ENCODE measurements around the gene HMGB1. TPM values are rescaled to one million over a fixed set of nuclear protein-coding genes. Genes with fewer than 3 reads are reported as not detected.

The HMGB1 gene
- total RNA-seq, 2 experiments from 2014 or later: 666 to 676 TPM

GRCh38 chr13:30415430-30416030 is 50.2 kb downstream of the HMGB1 start:
- Mint-ChIP-seq H3K4me3 (no peak overlapping the region), H3K27me3 (no peaks in the 10 kb centered on the region), H3K27ac (no peak overlapping the region), H3K4me1 (ENCODE audit: low read depth) (peaks cover 14% of the 10 kb centered on the region), H3K9me3 (no peaks in the 10 kb centered on the region), H3K36me3 (ENCODE audit: low read depth) (no peaks in the 10 kb centered on the region)
- no peak for ATAC-seq
- no peak for TF ChIP-seq CTCF (IDR thresholded peaks at IDR 0.05)
- POLR2A ChIA-PET: interaction anchor here (0.6 to 1.2 kb wide), 2 partner anchors 47 to 49 kb away, joined by 3 to 4 read pairs; no protein-coding TSS in a partner anchor
- CTCF ChIA-PET: no interaction called here
- DNase-seq: no peak
- intact Hi-C loops (cut with micrococcal nuclease): no loop called here

DNA sequence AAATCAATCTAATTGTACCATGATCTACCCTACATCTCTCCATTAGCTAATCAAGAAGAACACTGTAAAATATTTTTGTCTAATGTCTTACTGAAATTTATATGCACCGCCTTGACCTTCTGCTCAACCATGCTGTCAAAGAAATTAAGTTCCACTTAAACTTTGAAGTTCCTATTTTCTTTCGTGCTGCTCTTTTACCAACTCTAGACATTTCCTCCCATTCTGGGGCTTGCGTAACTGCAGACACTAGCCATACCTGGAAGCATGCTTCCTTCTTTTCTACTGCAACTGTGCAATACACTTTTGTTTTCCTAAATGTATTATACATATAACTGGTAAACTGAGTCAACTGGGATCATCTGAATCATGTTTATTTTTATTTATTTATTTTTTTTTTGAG is 51.9 kb downstream of the HMGB1 start:
- no peak for DNase-seq
- Mint-ChIP-seq H3K27ac (no peak overlapping the region), H3K27me3 (no peaks in the 10 kb centered on the region), H3K4me3 (no peak overlapping the region), H3K4me1 (ENCODE audit: low read depth) (peaks cover 19% of the 10 kb centered on the region), H3K36me3 (ENCODE audit: low read depth) (no peaks in the 10 kb centered on the region), H3K9me3 (no peaks in the 10 kb centered on the region)
- ATAC-seq: no peak
- TF ChIP-seq CTCF (IDR thresholded peaks at IDR 0.05): no peak
- ChIA-PET POLR2A (no interaction called here), CTCF (interaction anchor here (1.5 kb wide), 1 partner anchor 28 kb away, joined by 4 read pairs; no protein-coding TSS in a partner anchor)
- intact Hi-C loops (cut with micrococcal nuclease): no loop called here

GRCh38 chr13:30412346-30412745 is 53.4 kb downstream of the HMGB1 start:
- ChIA-PET POLR2A (interaction anchor here (0.7 to 1.1 kb wide), 3 partner anchors 9 to 51 kb away, joined by 3 to 6 read pairs (median 4); no protein-coding TSS in a partner anchor), CTCF (no interaction called here)
- H3K27ac Mint-ChIP-seq: no peak overlapping the region
- TF ChIP-seq CTCF (IDR thresholded peaks at IDR 0.05): no peak
- H3K9me3 Mint-ChIP-seq: no peaks in the 10 kb centered on the region
- no peak for ATAC-seq
- intact Hi-C loops (cut with micrococcal nuclease): no loop called here
- DNase-seq: no peak
- peaks cover 26% of the 10 kb centered on the region for H3K4me1 Mint-ChIP-seq (ENCODE audit: low read depth)
- no peaks in the 10 kb centered on the region for H3K36me3 Mint-ChIP-seq (ENCODE audit: low read depth)
- no peak overlapping the region for H3K4me3 Mint-ChIP-seq
- H3K27me3 Mint-ChIP-seq: no peaks in the 10 kb centered on the region

GRCh38 chr13:30410705-30411125 is 55.0 kb downstream of the HMGB1 start:
- ChIA-PET POLR2A (no interaction called here), CTCF (interaction anchor here (0.8 kb wide), 1 partner anchor 16 kb away, joined by 3 read pairs; no protein-coding TSS in a partner anchor)
- DNase-seq (no peak), ATAC-seq (no peak)
- no peak overlapping the region for H3K27ac Mint-ChIP-seq
- no peak overlapping the region for H3K4me3 Mint-ChIP-seq
- no peaks in the 10 kb centered on the region for H3K27me3 Mint-ChIP-seq
- no peaks in the 10 kb centered on the region for H3K36me3 Mint-ChIP-seq (ENCODE audit: low read depth)
- H3K9me3 Mint-ChIP-seq: no peaks in the 10 kb centered on the region
- intact Hi-C loops (cut with micrococcal nuclease): no loop called here
- H3K4me1 Mint-ChIP-seq (ENCODE audit: low read depth): peaks cover 29% of the 10 kb centered on the region
- no peak for TF ChIP-seq CTCF (IDR thresholded peaks at IDR 0.05)

- Mint-ChIP-seq H3K36me3 (ENCODE audit: low read depth) (no peaks in the 10 kb centered on the region), H3K4me1 (ENCODE audit: low read depth) (peaks cover 23% of the 10 kb centered on the region), H3K27me3 (no peaks in the 10 kb centered on the region), H3K27ac (no peak overlapping the region), H3K9me3 (no peaks in the 10 kb centered on the region), H3K4me3 (no peak overlapping the region)
- ATAC-seq (no peak), DNase-seq (no peak)
- ChIA-PET POLR2A (interaction anchor here (1.7 kb wide), 1 partner anchor 11 kb away, joined by 5 read pairs; no protein-coding TSS in a partner anchor), CTCF (interaction anchor here (0.8 kb wide), 1 partner anchor 16 kb away, joined by 3 read pairs; no protein-coding TSS in a partner anchor)
- TF ChIP-seq CTCF (IDR thresholded peaks at IDR 0.05): no peak
- intact Hi-C loops (cut with micrococcal nuclease): no loop called here
Measured at GRCh38 chr13:30409886-30410704, 55.6 kb downstream of the HMGB1 start.

All from activated CD8-positive, alpha-beta T cell treated with anti-CD3 and anti-CD28 coated beads for 36 hours (primary cell).